GM18909 (cell line): Measurements from ENCODE around the gene TBC1D19.
"Not testable (repeated sequence)": the region's sequence is repeated elsewhere in the genome, so short reads cannot be mapped to it uniquely, and the experiment has no call there.

ENCODE experiments used
- ATAC-seq: cut with Tn5 transposase; IDR thresholded peaks from one replicate; pipeline ENCODE4 v1.9.1; 2021; ENCODE audit warnings: mild to moderate bottlenecking; ENCODE audit not compliant: unreplicated experiment, poor library complexity

TBC1D19 gene

GRCh38 chr4:26594371-26594770 lies 10.5 kb downstream of the TBC1D19 start:
- no peak for ATAC-seq

DNA sequence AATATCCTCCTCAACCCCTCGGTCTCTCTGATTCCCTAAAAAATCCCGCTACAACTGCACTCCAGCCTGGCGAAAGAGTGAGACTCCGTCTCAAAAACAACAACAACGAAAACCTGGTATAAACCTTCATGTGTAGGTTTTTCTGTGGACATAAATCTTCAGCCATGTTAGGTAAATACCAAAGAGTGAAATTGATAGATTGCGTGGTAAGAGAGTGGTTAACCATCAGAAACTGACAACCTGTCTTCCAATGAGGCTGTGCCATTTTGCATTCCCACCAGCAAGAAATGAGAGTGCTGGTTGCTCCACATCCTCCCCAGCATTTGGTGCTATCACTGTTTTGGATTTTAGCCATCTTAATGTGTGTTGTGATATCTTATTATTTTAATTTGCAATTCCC lies 10.9 kb downstream of the TBC1D19 start:
- ATAC-seq = no peak

DNA sequence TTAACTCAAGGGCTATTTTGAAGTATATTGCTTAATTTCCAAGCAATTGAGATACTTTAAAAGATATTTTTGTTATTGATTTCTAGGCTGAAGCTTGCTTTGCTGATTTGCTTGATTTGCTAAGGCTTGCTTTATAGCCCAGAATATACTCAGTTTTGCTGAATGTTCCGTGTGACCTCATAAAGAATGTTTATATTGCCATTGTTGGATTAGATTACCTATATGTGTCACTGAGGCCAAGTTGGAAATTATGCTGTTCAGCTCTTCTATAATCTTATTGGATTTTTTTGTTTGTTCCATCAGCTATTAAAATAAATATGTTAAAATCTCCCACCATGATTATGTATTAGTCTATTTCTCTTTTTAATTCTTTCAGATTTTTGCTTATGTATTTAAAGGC lies 13.0 kb downstream of the TBC1D19 start:
- ATAC-seq = no peak

DNA sequence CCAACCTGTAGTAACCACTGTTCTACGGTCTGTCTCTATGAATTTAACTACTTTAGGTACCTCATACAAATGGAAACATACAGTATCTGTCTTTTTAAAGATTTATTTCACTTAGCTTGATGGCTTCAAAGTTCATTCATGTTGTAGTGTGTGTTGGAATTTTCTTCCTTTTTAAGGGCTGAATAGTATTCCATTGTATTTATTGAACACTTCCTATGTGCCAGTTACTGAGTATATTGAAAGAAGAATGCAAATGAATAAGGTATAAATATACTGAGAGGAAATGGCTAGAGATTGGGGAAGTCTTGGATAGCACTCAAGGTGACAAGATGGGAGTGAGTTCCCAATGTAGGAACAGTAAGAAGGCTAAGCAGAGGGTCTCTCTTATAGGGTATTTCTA lies 17.3 kb downstream of the TBC1D19 start:
- ATAC-seq = no peak

DNA sequence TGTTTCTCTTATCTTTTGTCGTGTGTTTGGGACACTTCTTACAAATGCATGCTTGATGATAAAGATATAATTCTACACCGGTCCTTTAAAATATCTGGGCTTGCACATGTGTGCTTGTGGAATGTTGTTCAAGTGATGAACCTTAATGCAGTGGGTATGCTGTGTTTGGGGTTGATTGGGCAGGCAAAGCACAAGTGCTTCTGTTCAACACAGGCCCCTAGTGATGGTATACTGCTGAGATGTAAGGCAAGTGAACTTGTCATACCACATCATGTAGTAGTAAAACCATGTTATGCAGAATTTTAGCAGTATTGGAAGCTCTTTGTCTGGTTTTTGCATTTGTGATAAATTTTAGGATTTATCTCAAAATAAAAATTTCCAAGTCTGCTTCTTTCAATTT lies 23.9 kb downstream of the TBC1D19 start:
- ATAC-seq = no peak

GRCh38 chr4:26609391-26609790 lies 25.5 kb downstream of the TBC1D19 start:
- ATAC-seq = no peak

GRCh38 chr4:26609868-26610267 lies 26.0 kb downstream of the TBC1D19 start:
- ATAC-seq = no peak

DNA sequence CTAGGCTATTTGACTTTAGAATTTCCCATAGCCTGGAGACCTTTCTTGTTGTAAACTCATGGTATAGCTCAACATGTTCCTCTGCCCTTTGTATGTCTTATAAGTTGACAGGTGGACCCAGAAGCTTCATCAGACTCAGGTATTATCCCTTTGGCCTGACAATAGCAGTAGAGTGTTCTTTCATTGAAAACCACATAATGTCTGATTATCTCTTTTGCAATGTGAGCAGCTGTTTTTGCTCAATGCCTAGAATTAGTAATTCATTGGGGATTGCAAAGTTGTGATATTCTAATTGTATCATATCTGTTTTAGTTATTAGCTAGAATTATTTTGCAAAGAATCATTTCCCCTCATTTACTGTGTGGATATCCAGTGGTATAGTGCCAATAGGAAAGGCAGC lies 27.5 kb downstream of the TBC1D19 start:
- no peak for ATAC-seq

DNA sequence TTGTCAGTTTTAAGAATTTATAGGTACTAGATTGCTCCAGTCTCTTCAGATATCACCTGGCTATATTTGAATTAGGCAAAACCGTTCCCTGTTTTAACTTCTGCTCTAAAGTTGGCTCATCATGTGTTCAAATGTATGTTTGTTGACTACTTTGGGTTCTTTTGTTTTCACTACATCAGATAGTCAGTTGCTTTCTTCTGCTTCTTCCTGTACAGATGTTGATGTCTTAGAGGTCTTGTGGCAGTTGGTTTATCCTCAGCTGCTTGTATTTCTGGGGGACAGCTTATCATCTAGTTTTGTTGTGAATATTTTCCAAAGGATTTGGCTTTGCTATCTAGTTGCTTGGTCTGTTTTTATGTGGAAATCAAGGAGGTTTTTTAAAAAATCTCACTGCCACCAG lies 28.0 kb downstream of the TBC1D19 start:
- ATAC-seq = no peak

- no peak for ATAC-seq
These were observed 29.4 kb downstream of the TBC1D19 start for GRCh38 chr4:26613237-26613636.

GRCh38 chr4:26613735-26614134 lies 29.9 kb downstream of the TBC1D19 start:
- ATAC-seq = no peak

DNA sequence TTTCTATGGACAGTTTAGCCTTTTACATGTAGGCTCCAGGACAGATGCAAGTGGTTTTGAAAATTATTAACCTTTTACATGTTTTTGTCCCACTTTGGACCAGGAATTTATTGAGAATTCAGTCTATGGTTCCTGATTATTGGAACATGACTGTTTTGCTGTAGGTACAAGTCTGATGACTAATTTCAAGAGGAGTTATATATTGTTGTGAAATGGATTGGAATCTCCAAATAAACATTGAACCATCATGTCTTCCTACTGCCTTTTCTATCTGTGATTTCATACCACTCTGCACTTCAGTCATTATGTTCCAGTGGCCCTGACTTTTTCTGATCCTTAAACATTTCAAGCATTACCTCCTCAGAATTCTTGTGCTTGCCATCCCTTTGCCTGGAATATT lies 35.9 kb downstream of the TBC1D19 start:
- ATAC-seq = no peak

DNA sequence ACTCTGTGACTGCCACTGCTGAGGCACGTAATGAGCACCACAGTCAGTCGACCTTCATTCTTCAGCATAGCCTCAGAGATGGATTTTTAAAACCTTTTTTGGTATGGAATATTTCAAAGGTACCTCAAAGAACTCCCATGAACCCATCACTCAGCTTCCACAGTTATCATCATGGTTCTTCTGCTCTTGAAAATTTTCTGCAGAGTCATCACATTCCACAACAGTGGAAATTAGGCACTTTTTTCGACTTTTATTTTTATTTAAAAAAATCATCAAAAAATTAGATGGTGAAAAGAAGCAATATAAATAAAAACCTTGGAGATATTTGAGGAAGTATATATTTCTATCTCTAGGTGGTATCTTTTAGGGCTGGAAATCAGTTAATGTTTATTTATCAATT lies 37.5 kb downstream of the TBC1D19 start:
- no peak for ATAC-seq

- ATAC-seq = no peak
These were observed 39.0 kb downstream of the TBC1D19 start for GRCh38 chr4:26622913-26623312.

GRCh38 chr4:26626658-26627057 lies 42.8 kb downstream of the TBC1D19 start:
- not testable (repeated sequence) for ATAC-seq

DNA sequence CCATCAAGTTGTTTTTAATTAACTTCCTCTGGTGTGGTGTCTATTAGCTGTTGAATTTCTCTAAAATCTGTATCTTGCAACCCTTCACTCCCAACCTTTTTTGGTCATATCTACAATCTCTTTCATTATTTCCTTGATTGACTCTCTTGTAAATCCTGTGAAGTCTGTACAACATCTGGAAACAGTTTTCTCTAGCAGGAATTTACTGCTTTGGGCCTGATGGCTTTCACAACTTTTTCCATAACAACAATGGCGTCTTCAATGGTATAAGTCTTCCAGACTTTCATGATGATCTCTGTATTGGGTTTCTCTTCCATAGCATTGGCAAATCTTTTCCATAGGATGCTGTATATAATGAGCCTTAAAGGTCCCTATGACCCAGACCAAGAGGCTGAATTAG lies 49.0 kb downstream of the TBC1D19 start:
- ATAC-seq = no peak

DNA sequence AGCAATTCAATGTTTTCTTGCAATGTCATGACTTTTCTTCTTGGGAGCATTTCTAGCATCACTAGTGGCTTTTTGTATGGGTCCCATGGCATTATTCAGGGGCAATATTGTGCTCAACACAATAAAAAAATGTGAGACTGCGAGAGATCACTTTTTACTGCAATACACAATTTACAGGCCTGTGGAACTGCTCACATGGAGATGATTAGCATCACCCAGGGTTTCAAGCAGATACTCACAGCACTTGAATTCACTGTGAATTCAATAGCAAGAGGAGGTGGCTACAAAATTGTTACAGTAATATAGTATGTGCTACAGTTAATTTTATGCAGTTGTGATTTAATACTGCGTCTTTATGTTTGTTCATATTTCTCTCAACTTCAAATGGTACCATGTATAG lies 50.4 kb downstream of the TBC1D19 start:
- ATAC-seq = no peak

DNA sequence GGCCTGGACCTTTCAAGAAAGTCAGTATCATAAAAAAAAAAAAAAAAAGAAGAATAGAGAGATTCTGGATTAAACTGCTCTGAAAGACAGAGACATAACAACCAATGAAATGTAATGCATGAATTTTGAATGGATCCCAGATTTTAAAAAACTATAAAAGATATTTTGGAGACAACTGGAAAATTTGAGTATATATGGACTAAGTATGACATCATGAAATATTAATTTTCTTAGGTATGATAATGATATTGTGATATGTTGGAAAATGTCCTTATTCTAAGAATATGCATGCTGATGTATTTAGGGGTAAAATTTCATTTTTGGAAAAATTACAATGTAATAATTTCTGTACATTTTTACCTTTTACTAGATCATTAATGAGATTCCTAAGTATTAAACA lies 52.6 kb downstream of the TBC1D19 start:
- ATAC-seq = no peak

DNA sequence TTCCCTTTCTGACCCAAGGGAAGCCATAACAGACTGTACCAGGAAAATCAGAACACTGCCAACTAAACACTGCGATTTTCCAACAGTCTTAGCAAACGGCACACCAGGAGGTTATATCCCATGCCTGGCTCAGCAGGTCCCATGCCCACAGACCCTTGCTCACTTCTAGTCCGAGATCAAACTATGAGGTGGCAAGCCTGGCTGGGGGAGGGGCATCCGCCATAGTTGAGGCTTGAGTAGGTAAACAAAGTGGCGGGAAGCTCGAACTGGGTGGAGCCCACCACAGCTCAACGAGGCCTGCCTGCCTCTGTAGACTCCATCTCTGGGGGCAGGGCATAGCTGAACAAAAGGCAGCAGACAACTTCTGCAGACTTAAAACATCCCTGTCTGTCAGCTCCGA lies 56.8 kb downstream of the TBC1D19 start:
- not testable (repeated sequence) for ATAC-seq

- no peak for ATAC-seq
These were observed 63.8 kb downstream of the TBC1D19 start for GRCh38 chr4:26647523-26648224.

- no peak for ATAC-seq
These were observed 64.4 kb downstream of the TBC1D19 start for GRCh38 chr4:26648260-26648659.

GRCh38 chr4:26660261-26660660 lies 76.4 kb downstream of the TBC1D19 start:
- no peak for ATAC-seq

DNA sequence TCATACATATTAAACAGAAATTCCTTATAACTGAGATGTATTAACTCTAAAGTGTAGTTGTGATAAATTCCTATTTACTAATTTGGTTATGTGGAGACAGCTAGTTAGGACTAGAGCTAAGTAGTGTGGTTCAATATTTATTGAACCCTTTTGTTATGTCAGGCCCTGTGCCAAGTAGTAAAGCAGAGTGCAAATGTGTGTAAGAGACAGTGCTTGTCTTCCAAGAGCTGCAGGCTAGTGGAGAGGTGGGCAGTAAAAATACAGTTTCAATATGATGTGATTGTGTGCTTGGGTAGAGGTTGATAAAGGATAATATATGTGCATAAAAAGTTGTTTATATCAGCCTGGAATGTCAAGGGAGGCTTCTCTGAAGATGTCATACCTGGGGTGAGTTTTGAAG lies 80.0 kb downstream of the TBC1D19 start:
- ATAC-seq = no peak
